Astrocyte (in vitro differentiated cells and primary cell): ENCODE measurements around the gene SARDH.

Experiments
- CTCF ChIP-seq: IDR thresholded peaks from 2 replicates; pipeline ENCODE4 v1.5.1; 2011; ENCODE audit warnings: low read depth, mild to moderate bottlenecking, inconsistent platforms, low read length, moderate library complexity; ENCODE audit not compliant: insufficient read depth
- EZH2 ChIP-seq: IDR thresholded peaks from 2 replicates; pipeline ENCODE4 v1.6.1; 2012; ENCODE audit warnings: mild to moderate bottlenecking, low read length, inconsistent platforms; ENCODE audit not compliant: insufficient read depth

GRCh38 chr9:133641861-133642595 lies 96.1 kb downstream of the SARDH start:
- TF ChIP-seq CTCF (no peak), EZH2 (no peak)
